OCI-LY3 (cell line): ENCODE results near the gene AHDC1.

Experiments
- H2AFZ ChIP-seq: fragments of 200-600, 300-600 bp; shearing (Covaris generic); 2 replicates; pipeline ENCODE4 v1.6.0; 2014; ENCODE audit warnings: antibody characterized with exemption, low read depth, low read length
- H3K27ac ChIP-seq: fragments of 200-600, 300-600 bp; sonication (generic); 2 replicates; pipeline ENCODE4 v1.5.1; 2014; ENCODE audit warnings: mild to moderate bottlenecking, low read length, moderate library complexity, mixed read lengths
- H3K27me3 ChIP-seq: fragments of 200-600, 300-600 bp; sonication (generic); 2 replicates; pipeline ENCODE4 v1.6.1; 2014; ENCODE audit warnings: low read depth, low read length, mixed read lengths
- H3K36me3 ChIP-seq: fragments of 200-600, 300-600 bp; sonication (generic); replicated peaks from 2 replicates; pipeline ENCODE3; 2014; ENCODE audit warnings: low read depth, low read length, mixed read lengths
- H3K4me1 ChIP-seq: fragments of 300-600, 200-600 bp; sonication (generic); 2 replicates; pipeline ENCODE4 v1.6.1; 2014; ENCODE audit warnings: low read length, mixed read lengths
- H3K4me2 ChIP-seq: fragments of 200-600, 300-600 bp; sonication (generic); 2 replicates; pipeline ENCODE4 v1.6.1; 2014; ENCODE audit warnings: low read length, mixed read lengths
- H3K4me3 ChIP-seq: fragments of 300-600, 200-600 bp; sonication (generic); 2 replicates; pipeline ENCODE4 v1.5.1; 2014; ENCODE audit warnings: antibody characterized with exemption, mild to moderate bottlenecking, low read length, moderate library complexity
- H3K79me2 ChIP-seq: fragments of 300-600, 200-600 bp; shearing (Covaris generic); 2 replicates; pipeline ENCODE4 v1.6.1; 2014; ENCODE audit warnings: mild to moderate bottlenecking, low read length, mixed read lengths
- H3K9ac ChIP-seq: fragments of 300-600, 200-600 bp; shearing (Covaris generic); 2 replicates; pipeline ENCODE4 v1.6.0; 2014; ENCODE audit warnings: mild to moderate bottlenecking, low read length, moderate library complexity
- H3K9me3 ChIP-seq: fragments of 200-600, 300-600 bp; shearing (Covaris generic); 2 replicates; pipeline ENCODE4 v1.6.1; 2014; ENCODE audit warnings: low read length, mixed read lengths; ENCODE audit not compliant: insufficient read depth
- H4K20me1 ChIP-seq: fragments of 200-600, 300-600 bp; sonication (generic); 2 replicates; pipeline ENCODE4 v1.6.1; 2016; ENCODE audit warnings: low read length, mixed read lengths; ENCODE audit not compliant: insufficient read depth
- EZH2phosphoT487 ChIP-seq: fragments of 200-600 bp; shearing (Covaris generic); IDR thresholded peaks from 2 replicates; pipeline ENCODE4 v1.6.1; 2018; ENCODE audit warnings: antibody characterized with exemption, mixed run types, low read depth
- TF ChIP-seq, protein P1 (sequence below): fragments of 200-600, 300-600 bp; sonication (generic); IDR thresholded peaks from 2 replicates; pipeline ENCODE4 v1.5.1; 2014; ENCODE audit warnings: antibody characterized with exemption, low read length, low read depth

The AHDC1 gene

GRCh38 chr1:27627061-27627460, 23.1 kb upstream of the AHDC1 start:
- H3K4me2 ChIP-seq = no peak overlapping the region

GRCh38 chr1:27626031-27626935, 22.3 kb upstream of the AHDC1 start:
- no peak overlapping the region for H3K9ac ChIP-seq
- H4K20me1 ChIP-seq = no peaks in the 10 kb centered on the region
- H3K4me3 ChIP-seq = no peak overlapping the region
- peaks cover 34% of the 10 kb centered on the region for H3K4me1 ChIP-seq
- TF ChIP-seq, protein P1, sequence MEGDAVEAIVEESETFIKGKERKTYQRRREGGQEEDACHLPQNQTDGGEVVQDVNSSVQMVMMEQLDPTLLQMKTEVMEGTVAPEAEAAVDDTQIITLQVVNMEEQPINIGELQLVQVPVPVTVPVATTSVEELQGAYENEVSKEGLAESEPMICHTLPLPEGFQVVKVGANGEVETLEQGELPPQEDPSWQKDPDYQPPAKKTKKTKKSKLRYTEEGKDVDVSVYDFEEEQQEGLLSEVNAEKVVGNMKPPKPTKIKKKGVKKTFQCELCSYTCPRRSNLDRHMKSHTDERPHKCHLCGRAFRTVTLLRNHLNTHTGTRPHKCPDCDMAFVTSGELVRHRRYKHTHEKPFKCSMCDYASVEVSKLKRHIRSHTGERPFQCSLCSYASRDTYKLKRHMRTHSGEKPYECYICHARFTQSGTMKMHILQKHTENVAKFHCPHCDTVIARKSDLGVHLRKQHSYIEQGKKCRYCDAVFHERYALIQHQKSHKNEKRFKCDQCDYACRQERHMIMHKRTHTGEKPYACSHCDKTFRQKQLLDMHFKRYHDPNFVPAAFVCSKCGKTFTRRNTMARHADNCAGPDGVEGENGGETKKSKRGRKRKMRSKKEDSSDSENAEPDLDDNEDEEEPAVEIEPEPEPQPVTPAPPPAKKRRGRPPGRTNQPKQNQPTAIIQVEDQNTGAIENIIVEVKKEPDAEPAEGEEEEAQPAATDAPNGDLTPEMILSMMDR = no peak
- no peak for TF ChIP-seq EZH2phosphoT487
- H3K79me2 ChIP-seq = no peaks in the 10 kb centered on the region
- no peaks in the 10 kb centered on the region for H3K9me3 ChIP-seq
- no peak overlapping the region for H3K27ac ChIP-seq
- no peaks in the 10 kb centered on the region for H3K36me3 ChIP-seq
- H3K4me2 ChIP-seq = no peak overlapping the region
- no peaks in the 10 kb centered on the region for H3K27me3 ChIP-seq
- no peak overlapping the region for H2AFZ ChIP-seq

More at GRCh38 chr1:27627061-27627460, 23.1 kb upstream of the AHDC1 start:
- peaks cover 42% of the 10 kb centered on the region for H3K4me1 ChIP-seq
- H3K4me3 ChIP-seq = no peak overlapping the region
- H2AFZ ChIP-seq = no peak overlapping the region
- H3K9ac ChIP-seq = no peak overlapping the region
- no peaks in the 10 kb centered on the region for H3K36me3 ChIP-seq
- H4K20me1 ChIP-seq = no peaks in the 10 kb centered on the region
- no peaks in the 10 kb centered on the region for H3K27me3 ChIP-seq
- no peaks in the 10 kb centered on the region for H3K79me2 ChIP-seq
- H3K9me3 ChIP-seq = no peaks in the 10 kb centered on the region
- TF ChIP-seq, protein P1 = no peak
- TF ChIP-seq EZH2phosphoT487 = no peak
- no peak overlapping the region for H3K27ac ChIP-seq

- TF ChIP-seq, protein P1 = no peak
- no peak for TF ChIP-seq EZH2phosphoT487
- Histone ChIP-seq H3K4me1 (peaks cover 17% of the 10 kb centered on the region), H2AFZ (no peak overlapping the region), H4K20me1 (no peaks in the 10 kb centered on the region), H3K27ac (no peak overlapping the region), H3K79me2 (no peaks in the 10 kb centered on the region), H3K9me3 (no peaks in the 10 kb centered on the region), H3K27me3 (no peaks in the 10 kb centered on the region), H3K36me3 (no peaks in the 10 kb centered on the region), H3K9ac (no peak overlapping the region), H3K4me2 (no peak overlapping the region), H3K4me3 (no peak overlapping the region)
These were observed 20.7 kb upstream of the AHDC1 start for GRCh38 chr1:27624467-27625178.
